ENCODE results near the gene CDC20B.

GRCh38 chr5:55141945-55142690, 30.9 kb downstream of the CDC20B start:
- TF ChIP-seq JUND (IDR thresholded peaks at IDR 0.05) (no peak), HNF4G (IDR thresholded peaks at IDR 0.05) (no peak), RAD21 (IDR thresholded peaks at IDR 0.05) (no peak), YY1 (IDR thresholded peaks at IDR 0.05) (no peak), GABPA (IDR thresholded peaks at IDR 0.05 in 1 of 2, conservative IDR thresholded peaks at IDR 0.05 in 1 of 2) (no peak)
- TF ChIP-seq, protein P1, sequence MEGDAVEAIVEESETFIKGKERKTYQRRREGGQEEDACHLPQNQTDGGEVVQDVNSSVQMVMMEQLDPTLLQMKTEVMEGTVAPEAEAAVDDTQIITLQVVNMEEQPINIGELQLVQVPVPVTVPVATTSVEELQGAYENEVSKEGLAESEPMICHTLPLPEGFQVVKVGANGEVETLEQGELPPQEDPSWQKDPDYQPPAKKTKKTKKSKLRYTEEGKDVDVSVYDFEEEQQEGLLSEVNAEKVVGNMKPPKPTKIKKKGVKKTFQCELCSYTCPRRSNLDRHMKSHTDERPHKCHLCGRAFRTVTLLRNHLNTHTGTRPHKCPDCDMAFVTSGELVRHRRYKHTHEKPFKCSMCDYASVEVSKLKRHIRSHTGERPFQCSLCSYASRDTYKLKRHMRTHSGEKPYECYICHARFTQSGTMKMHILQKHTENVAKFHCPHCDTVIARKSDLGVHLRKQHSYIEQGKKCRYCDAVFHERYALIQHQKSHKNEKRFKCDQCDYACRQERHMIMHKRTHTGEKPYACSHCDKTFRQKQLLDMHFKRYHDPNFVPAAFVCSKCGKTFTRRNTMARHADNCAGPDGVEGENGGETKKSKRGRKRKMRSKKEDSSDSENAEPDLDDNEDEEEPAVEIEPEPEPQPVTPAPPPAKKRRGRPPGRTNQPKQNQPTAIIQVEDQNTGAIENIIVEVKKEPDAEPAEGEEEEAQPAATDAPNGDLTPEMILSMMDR (IDR thresholded peaks at IDR 0.05; ENCODE audit: low read depth, low read length, missing input control): no peak
- TF ChIP-seq, protein P2, sequence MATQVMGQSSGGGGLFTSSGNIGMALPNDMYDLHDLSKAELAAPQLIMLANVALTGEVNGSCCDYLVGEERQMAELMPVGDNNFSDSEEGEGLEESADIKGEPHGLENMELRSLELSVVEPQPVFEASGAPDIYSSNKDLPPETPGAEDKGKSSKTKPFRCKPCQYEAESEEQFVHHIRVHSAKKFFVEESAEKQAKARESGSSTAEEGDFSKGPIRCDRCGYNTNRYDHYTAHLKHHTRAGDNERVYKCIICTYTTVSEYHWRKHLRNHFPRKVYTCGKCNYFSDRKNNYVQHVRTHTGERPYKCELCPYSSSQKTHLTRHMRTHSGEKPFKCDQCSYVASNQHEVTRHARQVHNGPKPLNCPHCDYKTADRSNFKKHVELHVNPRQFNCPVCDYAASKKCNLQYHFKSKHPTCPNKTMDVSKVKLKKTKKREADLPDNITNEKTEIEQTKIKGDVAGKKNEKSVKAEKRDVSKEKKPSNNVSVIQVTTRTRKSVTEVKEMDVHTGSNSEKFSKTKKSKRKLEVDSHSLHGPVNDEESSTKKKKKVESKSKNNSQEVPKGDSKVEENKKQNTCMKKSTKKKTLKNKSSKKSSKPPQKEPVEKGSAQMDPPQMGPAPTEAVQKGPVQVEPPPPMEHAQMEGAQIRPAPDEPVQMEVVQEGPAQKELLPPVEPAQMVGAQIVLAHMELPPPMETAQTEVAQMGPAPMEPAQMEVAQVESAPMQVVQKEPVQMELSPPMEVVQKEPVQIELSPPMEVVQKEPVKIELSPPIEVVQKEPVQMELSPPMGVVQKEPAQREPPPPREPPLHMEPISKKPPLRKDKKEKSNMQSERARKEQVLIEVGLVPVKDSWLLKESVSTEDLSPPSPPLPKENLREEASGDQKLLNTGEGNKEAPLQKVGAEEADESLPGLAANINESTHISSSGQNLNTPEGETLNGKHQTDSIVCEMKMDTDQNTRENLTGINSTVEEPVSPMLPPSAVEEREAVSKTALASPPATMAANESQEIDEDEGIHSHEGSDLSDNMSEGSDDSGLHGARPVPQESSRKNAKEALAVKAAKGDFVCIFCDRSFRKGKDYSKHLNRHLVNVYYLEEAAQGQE (IDR thresholded peaks at IDR 0.05): no peak

Measured in liver (tissue), 3 donors.